GF-D8 (cell line): Measurements from ENCODE around the gene DHX40.
"Not testable (repeated sequence)": the region's sequence is repeated elsewhere in the genome, so short reads cannot be mapped to it uniquely, and the experiment has no call there.

Source experiments
- DNase-seq: peaks from one replicate; lab custom pipeline; 2025; lab: John Stamatoyannopoulos, UW

Gene DHX40

DNA sequence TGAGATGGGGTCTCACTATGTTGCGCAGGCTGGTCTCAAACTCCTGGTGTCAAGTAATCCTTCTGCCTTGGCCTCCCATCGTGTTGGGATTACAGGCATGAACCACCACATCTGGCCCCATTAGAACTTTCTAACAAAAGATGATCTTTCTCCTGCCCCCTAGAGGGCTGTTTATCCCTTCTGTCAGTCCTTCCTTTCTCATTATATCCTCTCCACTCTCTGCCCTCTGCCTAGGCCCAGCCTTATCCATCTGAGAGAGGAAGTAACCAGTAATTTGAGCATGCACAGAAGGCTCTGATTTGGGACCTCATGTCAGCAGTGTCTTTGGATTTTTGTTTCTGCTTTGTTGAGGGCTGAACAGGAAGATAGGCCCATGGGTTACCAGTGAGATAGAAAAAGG, 4.4 kb upstream of the DHX40 start:
- DNase-seq: peak; percentile 69

DNA sequence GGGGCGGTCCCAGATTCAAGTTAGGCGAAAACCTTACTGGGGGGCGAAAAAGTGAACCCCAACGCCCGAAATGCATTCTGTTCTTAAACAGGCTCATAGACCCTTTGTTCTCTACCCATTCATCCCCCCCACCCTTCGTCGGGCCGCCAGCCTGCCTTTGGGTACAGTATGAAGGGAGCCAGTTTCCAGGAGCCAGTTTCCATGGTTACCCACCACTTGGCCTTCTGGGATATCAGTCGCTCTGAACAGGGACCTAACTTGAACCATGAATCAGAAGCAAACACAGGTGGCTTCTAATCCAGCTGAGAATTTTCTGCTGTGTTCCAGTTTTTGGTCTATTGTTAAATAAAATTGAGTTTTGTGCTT, 532 bp downstream of the DHX40 start:
- DNase-seq: no peak

- not testable (repeated sequence) for DNase-seq
Measured at GRCh38 chr17:59569151-59569550, 3.7 kb downstream of the DHX40 start.

GRCh38 chr17:59572301-59572924, 7.0 kb downstream of the DHX40 start:
- DNase-seq: peak; percentile 26

- DNase-seq: not testable (repeated sequence)
Measured at GRCh38 chr17:59584168-59584567, 18.8 kb downstream of the DHX40 start.

GRCh38 chr17:59600169-59600568, 34.8 kb downstream of the DHX40 start:
- DNase-seq: no peak

DNA sequence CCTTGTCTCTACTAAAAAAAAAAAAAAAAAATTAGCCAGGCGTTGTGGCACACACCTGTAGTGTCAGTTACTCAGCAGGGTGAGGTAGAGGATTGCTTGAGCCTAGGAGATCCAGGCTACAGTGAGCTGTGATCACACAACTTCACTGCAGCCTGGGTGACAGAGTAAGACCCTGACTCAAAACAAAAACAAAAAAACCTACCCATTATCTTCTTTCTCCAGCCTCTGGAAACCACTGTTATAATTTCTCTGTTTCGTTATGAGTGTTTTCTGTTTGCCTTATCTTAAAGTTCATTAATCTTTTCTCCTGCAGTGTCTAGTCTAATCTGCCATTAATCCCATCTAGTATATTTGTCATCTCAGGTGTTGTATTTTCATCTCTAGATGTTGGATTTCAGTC, 35.7 kb downstream of the DHX40 start:
- DNase-seq: no peak

DNA sequence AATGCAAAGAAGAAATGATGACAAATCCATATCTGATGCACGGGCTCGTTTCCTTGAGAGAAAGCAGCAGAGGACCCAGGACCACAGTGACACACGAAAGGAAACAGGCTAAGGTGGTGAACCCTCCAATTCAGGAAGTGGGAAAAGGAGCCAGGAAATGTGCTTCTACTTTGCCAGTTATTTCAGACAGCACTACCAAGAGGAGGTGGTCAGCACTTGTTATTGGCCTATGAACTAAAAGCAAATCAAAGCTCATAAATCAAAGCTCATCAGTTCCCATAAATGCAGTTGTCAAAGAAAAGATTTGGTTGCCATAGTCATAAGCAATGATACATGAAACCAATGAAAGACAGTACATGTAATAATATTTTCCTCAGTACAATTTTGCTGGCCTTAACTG, 41.7 kb downstream of the DHX40 start:
- DNase-seq: no peak

DNA sequence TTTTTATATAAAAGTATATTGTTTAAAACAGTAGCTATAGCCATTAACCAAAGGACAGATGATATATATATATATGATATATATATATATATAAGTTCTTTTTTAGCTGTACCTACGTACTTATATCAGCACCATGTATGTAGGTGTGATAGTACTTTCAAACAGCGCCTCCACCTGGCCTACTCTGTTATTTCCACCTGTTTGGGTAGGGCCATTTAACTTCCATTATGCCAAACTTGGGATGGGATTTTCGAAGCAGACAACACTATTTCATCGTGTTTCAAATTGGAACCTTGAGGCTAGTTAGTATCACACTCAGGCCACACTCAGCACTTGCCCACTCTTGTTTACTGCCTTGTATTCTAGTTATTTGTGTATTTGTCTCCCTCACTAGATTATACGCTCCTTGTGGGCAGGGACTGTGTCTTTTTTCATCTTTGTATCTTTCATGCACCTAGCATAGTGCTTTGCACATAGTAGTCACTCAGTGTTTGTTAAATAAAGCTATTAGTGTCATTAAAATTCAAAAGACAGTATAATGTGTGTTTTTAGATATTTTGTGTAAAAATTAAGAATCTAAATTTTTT, 42.5 kb downstream of the DHX40 start:
- DNase-seq: no peak

GRCh38 chr17:59611503-59611902, 46.1 kb downstream of the DHX40 start:
- no peak for DNase-seq

GRCh38 chr17:59616253-59616920, 51.0 kb downstream of the DHX40 start:
- DNase-seq: no peak

DNA sequence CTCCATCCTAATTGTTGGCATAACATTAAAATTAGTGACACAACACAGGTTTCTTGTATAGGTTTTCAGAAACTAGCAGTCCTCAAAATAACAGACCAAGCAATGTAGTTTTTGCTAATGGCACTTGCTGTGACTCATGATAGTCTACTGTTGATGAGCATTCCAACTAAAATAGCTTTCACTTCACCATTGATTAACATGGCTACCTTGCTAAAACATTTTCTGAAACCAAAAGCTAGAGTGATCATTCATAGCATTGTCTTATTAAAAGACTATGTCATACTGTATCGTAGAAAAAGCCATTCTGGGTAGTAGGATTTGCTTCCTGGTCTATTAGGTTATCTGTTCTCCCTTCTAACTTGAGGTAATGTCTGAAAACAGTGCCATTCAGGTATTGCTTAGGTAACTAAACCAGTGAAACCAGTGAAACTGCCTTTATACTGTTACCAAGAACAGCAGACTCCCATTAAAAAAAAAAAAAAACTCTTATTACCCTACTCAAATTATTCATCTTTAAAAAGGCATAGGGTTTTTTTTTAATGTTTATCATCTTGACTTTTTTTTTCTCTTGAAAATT, 51.8 kb downstream of the DHX40 start:
- no peak for DNase-seq

DNA sequence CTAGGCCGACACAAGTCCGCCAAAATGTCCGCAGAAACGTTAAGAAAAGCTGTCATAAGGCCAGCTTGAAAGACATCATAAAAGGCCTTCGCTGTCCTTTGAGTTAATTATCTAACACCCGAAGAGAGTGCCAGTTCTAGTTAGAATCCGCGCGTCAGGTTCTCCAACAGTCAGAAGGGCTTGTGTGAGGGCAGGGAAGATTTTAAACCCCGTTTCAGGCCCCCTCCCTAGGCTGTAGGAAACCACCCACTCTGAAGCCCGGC, 53.6 kb downstream of the DHX40 start:
- no peak for DNase-seq

GRCh38 chr17:59619298-59620063, 54.1 kb downstream of the DHX40 start, which contains the start of gene CLTC:
Gene CLTC, plus strand, starts transcription at chr17:59619895. Its CDS starts 237 bp downstream, at chr17:59620132.
- peak; percentile 92 for DNase-seq

- no peak for DNase-seq
Measured at GRCh38 chr17:59620064-59620359, 54.6 kb downstream of the DHX40 start.

GRCh38 chr17:59620518-59621259, 55.3 kb downstream of the DHX40 start:
- peak; percentile 25 for DNase-seq

GRCh38 chr17:59621771-59622170, 56.4 kb downstream of the DHX40 start:
- no peak for DNase-seq

DNA sequence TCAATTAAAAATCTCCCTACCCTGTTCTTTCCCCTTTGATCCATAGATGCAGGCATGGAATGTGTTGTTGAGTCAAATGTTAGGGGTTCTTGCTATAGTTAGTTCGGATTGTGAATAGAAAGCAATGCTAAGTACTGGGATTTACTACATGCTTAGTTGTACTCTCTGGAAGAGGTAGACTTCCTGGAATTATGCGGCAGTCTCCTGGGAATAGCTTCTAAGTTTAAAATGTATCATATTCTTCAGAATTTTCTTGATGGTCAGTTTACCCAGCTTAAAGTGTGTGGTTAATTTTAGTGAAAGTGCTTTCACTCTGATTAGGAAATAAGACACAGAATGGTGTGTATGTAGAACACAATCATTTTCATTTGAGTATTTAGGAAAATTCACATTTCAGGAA, 57.7 kb downstream of the DHX40 start:
- DNase-seq: no peak

- DNase-seq: no peak
Measured at GRCh38 chr17:59626756-59627155, 61.3 kb downstream of the DHX40 start.

- no peak for DNase-seq
Measured at GRCh38 chr17:59627274-59627673, 61.9 kb downstream of the DHX40 start.

DNA sequence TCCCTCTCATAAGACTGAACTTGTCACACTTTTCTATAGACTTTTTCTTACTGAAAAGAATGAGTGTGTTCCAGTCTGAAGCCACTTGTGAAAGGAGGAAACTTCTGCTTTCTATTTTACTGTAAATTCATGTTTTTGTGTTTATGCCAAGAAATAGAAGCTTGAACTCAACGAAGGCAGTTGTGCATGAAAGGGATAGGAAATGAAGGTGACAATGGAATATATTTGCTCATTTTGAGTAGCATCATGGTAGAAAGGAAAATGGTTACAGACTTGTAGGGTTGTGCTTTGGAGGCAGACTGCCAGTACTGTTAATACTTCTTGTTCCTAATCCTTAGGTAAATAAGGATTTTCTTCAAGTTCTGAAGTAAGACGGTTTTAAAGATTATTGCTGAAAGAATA, 62.4 kb downstream of the DHX40 start:
- DNase-seq: no peak

DNA sequence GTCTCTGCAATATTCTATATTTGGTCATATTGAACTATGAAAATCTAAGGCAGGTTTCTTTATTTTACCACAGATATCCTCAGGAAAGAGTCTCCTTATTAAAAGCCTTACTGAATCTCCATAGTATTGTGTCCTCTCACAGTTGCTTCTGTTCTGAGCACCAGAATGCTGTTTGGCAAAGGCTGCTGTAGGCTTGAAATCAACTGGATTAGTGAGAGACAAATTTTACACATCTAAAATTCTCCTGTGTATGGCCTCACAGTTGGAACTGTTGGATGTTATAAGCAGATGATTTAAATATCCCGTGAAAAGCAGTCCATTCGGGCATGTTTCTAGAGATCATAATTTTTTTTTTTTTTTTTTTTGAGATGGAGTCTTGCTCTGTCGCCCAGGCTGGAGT, 63.8 kb downstream of the DHX40 start:
- DNase-seq: no peak
